Hepatocyte (in vitro differentiated cells): ENCODE measurements around the gene GNAT1. TPM values are rescaled to one million over a fixed set of nuclear protein-coding genes. Genes with fewer than 3 reads are reported as not detected.
A peak's percentile ranks its signal among the peaks of the same experiment; 100 is the strongest.

Source experiments
- DNase-seq: peaks from one replicate; pipeline ENCODE4 v3.0.0-alpha.2; 2016; ENCODE audit warnings: low spot score
- H2AFZ ChIP-seq: fragments of 200-600 bp; sonication (generic); 2 replicates; pipeline ENCODE4 v1.6.0; 2016; ENCODE audit warnings: antibody characterized with exemption, mild to moderate bottlenecking
- H3K27ac ChIP-seq: fragments of 200-600 bp; sonication (generic); 2 replicates; pipeline ENCODE4 v1.5.1; 2016; ENCODE audit warnings: mild to moderate bottlenecking
- H3K27me3 ChIP-seq: fragments of 200-600 bp; sonication (generic); 2 replicates; pipeline ENCODE4 v1.6.1; 2016
- H3K36me3 ChIP-seq: fragments of 200-600 bp; sonication (generic); replicated peaks from 2 replicates; pipeline ENCODE4 v1.5.1; 2016; ENCODE audit warnings: low read depth; ENCODE audit not compliant: insufficient read depth
- H3K4me1 ChIP-seq: fragments of 200-600 bp; sonication (generic); 2 replicates; pipeline ENCODE4 v1.5.1; 2016; ENCODE audit warnings: mild to moderate bottlenecking, moderate library complexity; ENCODE audit not compliant: insufficient read depth
- H3K4me2 ChIP-seq: fragments of 200-600 bp; sonication (generic); 2 replicates; pipeline ENCODE4 v1.6.0; 2016
- H3K4me3 ChIP-seq: fragments of 200-600 bp; sonication (generic); 2 replicates; pipeline ENCODE4 v1.5.1; 2016; ENCODE audit warnings: mild to moderate bottlenecking
- H3K79me2 ChIP-seq: fragments of 200-600 bp; sonication (generic); 2 replicates; pipeline ENCODE4 v1.6.0; 2017; ENCODE audit warnings: mild to moderate bottlenecking
- H3K9me2 ChIP-seq: fragments of 200-600 bp; sonication (generic); replicated peaks from 2 replicates; pipeline ENCODE4 v1.6.0; 2017; ENCODE audit warnings: mild to moderate bottlenecking; ENCODE audit not compliant: insufficient read depth
- H3K9me3 ChIP-seq: fragments of 200-600 bp; sonication (generic); 2 replicates; pipeline ENCODE4 v1.5.1; 2016; ENCODE audit warnings: low read depth, mild to moderate bottlenecking
- H4K20me1 ChIP-seq: fragments of 200-600 bp; sonication (generic); 2 replicates; pipeline ENCODE4 v1.6.0; 2016; ENCODE audit warnings: mild to moderate bottlenecking; ENCODE audit not compliant: insufficient read depth, poor library complexity, severe bottlenecking
- EZH2 ChIP-seq: fragments of 200-600 bp; sonication (generic); IDR thresholded peaks from 2 replicates; pipeline ENCODE4 v1.6.1; 2016; ENCODE audit warnings: antibody characterized with exemption, mild to moderate bottlenecking, borderline replicate concordance
- EZH2phosphoT487 ChIP-seq: fragments of 200-600 bp; sonication (generic); IDR thresholded peaks from one replicate; pipeline ENCODE4 v1.6.1; 2018; ENCODE audit warnings: antibody characterized with exemption, mild to moderate bottlenecking, low read depth, moderate library complexity; ENCODE audit not compliant: unreplicated experiment, severe bottlenecking
- WGBS: methylation state at CpG from one replicate; pipeline ENCODE4 v1.1.6; 2016; ENCODE audit warnings: low lambda C conversion rate; ENCODE audit errors: missing lambda C conversion rate; 5-methylcytosine and 5-hydroxymethylcytosine counted together
- polyA plus RNA-seq: library from polyadenylated mRNA; unstranded; fragments of >200 nt; fragmentation: Nextera tagmentation; extraction: Ambion mirVana; gene quantifications from 2 replicates; pipeline ENCODE4 v1.2.1, GENCODE V29; 2016
- total RNA-seq: library from RNA; depleted of rRNA; stranded (reverse); fragments of >200 nt; gene quantifications from 2 replicates; pipeline ENCODE4 v1.2.3, GENCODE V29; 2014
- TF ChIP-seq, protein P1 (sequence below): fragments of 200-600 bp; sonication (generic); IDR thresholded peaks from 2 replicates; pipeline ENCODE4 v1.5.1; 2016; ENCODE audit warnings: antibody characterized with exemption, mild to moderate bottlenecking; ENCODE audit not compliant: poor library complexity

Gene GNAT1
- total and polyA plus RNA-seq, 2 experiments from 2014 or later = not detected

DNA sequence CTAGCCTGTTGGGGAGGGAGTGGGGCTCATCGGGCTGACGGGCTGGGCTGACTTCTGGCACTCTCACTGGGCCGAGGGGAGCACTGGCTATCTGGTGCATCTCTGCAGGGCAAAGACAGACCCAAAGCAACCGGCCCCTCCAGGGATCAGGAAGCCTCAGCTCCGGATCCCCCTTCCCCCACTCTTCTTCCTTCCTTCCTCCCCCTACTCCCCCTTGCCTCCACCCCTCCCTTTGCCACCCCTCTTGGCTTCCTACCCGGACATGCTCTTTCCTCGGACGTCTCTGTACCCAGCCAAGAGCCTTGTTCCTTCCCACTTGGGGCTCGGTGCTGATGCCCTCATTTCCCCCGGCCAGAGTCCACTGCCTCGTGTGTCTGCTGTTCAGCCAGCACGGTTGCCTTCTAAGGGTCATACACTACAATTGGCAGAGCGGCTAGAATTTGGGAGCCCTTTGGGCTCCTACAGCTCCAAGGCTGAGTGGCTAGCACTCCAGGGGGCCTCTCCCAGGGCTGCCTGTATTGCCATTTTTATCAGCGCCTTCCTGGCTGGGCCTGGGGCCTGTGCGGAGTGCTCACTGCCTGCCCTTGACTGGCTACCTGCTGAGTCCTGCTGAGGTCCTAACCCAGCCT, 25.4 kb upstream of the GNAT1 start:
- Histone ChIP-seq H3K27me3 (no peaks in the 10 kb centered on the region), H3K4me2 (peak overlapping the region; percentile 46), H3K4me3 (no peak overlapping the region), H3K27ac (no peak overlapping the region), H2AFZ (no peak overlapping the region), H3K36me3 (no peaks in the 10 kb centered on the region), H4K20me1 (peaks cover 30% of the 10 kb centered on the region), H3K9me3 (no peaks in the 10 kb centered on the region), H3K4me1 (peaks cover 37% of the 10 kb centered on the region), H3K79me2 (peaks cover 7% of the 10 kb centered on the region), H3K9me2 (no peaks in the 10 kb centered on the region)
- 56% methylated on average over 12 of the region's 15 CpGs for WGBS
- TF ChIP-seq EZH2 (no peak), EZH2phosphoT487 (no peak)
- TF ChIP-seq, protein P1, sequence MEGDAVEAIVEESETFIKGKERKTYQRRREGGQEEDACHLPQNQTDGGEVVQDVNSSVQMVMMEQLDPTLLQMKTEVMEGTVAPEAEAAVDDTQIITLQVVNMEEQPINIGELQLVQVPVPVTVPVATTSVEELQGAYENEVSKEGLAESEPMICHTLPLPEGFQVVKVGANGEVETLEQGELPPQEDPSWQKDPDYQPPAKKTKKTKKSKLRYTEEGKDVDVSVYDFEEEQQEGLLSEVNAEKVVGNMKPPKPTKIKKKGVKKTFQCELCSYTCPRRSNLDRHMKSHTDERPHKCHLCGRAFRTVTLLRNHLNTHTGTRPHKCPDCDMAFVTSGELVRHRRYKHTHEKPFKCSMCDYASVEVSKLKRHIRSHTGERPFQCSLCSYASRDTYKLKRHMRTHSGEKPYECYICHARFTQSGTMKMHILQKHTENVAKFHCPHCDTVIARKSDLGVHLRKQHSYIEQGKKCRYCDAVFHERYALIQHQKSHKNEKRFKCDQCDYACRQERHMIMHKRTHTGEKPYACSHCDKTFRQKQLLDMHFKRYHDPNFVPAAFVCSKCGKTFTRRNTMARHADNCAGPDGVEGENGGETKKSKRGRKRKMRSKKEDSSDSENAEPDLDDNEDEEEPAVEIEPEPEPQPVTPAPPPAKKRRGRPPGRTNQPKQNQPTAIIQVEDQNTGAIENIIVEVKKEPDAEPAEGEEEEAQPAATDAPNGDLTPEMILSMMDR = no peak
- DNase-seq = no peak

DNA sequence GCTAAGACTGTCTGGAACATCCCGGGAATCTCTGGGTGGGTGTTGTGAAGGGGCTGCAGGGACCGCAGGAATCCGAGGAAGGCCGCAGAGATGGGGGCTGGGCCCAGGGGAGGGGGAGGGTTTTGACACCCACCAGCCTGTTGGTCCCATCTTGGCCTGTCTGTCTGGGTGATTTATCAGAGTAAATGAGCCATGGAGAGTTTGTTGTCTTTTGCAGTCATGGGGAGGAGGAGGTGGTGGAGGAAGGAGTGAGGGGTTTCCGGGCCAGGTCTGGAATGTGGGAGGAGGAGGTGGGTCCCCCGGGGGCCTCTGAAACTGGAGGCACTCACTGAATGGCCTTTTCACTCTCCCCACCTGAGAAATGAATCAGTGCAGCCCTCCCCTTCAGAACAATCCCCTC, 24.8 kb upstream of the GNAT1 start:
- no peaks in the 10 kb centered on the region for H3K36me3 ChIP-seq
- H2AFZ ChIP-seq = no peak overlapping the region
- H3K9me2 ChIP-seq = no peaks in the 10 kb centered on the region
- peaks cover 7% of the 10 kb centered on the region for H3K79me2 ChIP-seq
- no peaks in the 10 kb centered on the region for H3K9me3 ChIP-seq
- no peak for DNase-seq
- H3K27ac ChIP-seq = no peak overlapping the region
- H3K4me1 ChIP-seq = peaks cover 37% of the 10 kb centered on the region
- WGBS = 59% methylated on average over 6 of the region's 6 CpGs
- no peaks in the 10 kb centered on the region for H3K27me3 ChIP-seq
- H3K4me2 ChIP-seq = peak overlapping the region; percentile 46
- H3K4me3 ChIP-seq = no peak overlapping the region
- TF ChIP-seq EZH2phosphoT487 = no peak
- no peak for TF ChIP-seq EZH2
- TF ChIP-seq, protein P1 = no peak
- peaks cover 31% of the 10 kb centered on the region for H4K20me1 ChIP-seq

DNA sequence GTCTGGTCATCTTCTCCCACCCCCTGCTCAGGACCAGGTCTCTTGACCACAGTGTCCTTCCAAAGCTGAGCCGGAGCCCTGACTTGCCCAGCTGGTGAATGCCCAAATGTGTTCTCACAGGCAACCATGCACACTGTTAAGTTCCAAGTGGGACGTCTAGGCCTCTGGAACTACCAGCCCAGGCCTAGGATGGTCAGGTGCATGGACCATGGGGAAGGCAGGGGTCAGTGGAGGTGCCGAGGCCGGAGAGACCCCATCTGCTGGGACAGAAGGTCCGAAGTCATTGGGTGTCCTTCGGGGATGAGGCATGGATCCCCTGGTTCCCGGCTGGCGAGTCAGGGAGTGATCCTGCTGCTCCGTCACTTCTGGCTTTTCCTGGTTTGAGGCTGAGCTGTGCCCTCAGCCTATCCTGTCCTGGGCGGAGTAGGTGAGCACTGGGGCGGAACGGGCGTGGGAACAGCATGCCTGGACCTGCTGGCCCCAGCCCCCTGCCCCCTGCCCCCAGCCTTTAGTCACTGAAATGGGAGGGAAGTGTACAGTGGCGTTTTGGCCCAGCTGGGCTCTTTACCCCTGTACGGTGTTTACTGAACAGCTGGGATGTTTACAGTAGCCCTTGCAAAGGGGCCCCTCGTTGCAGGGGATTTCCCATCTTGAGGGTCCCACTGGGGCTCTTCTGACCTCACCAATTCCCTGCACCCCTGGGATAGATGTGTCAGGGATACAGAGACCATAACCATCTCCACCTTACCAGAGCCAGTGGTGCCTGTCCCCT, 24.2 kb upstream of the GNAT1 start:
- DNase-seq = no peak
- TF ChIP-seq EZH2phosphoT487 = no peak
- TF ChIP-seq, protein P1 = no peak
- no peak for TF ChIP-seq EZH2
- no peaks in the 10 kb centered on the region for H3K27me3 ChIP-seq
- H3K27ac ChIP-seq = no peak overlapping the region
- 74% methylated on average over 12 of the region's 16 CpGs for WGBS
- no peaks in the 10 kb centered on the region for H3K9me2 ChIP-seq
- peaks cover 37% of the 10 kb centered on the region for H3K4me1 ChIP-seq
- H3K9me3 ChIP-seq = no peaks in the 10 kb centered on the region
- no peak overlapping the region for H3K4me2 ChIP-seq
- no peak overlapping the region for H2AFZ ChIP-seq
- peaks cover 7% of the 10 kb centered on the region for H3K79me2 ChIP-seq
- peaks cover 31% of the 10 kb centered on the region for H4K20me1 ChIP-seq
- H3K4me3 ChIP-seq = no peak overlapping the region
- H3K36me3 ChIP-seq = no peaks in the 10 kb centered on the region
